ENCODE results near the gene TAC4. TPM values are rescaled to one million over a fixed set of nuclear protein-coding genes. Genes with fewer than 3 reads are reported as not detected.
A peak's percentile ranks its signal among the peaks of the same experiment; 100 is the strongest.
"Not testable (repeated sequence)": the region's sequence is repeated elsewhere in the genome, so short reads cannot be mapped to it uniquely, and the experiment has no call there.

Gene TAC4
- total RNA-seq, 1 donor from 2014 or later, result not detected

DNA sequence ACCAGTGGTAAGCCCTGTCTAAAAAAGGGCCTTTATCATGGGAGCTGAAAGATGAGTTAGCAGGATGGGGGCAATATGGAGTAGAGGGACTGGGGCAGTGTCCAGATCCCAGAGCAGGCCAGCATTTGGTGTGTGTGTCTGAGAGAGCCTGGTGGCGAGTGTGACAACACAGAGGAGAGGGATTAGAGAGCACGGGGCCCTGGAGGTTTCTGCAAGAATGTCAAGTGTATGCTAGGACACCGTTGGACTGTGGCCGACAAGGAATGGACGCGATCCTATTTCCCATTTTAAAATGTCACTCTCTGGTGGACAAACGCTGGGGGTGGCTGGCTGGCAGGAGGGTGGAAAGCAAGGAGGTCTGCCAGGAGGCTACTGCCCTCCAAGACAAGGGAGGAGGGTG, 12.4 kb downstream of the TAC4 start:
- no peaks in the 10 kb centered on the region for H3K9me3 Mint-ChIP-seq
- no peaks in the 10 kb centered on the region for H3K4me1 Mint-ChIP-seq
- TF ChIP-seq CTCF (conservative IDR thresholded peaks at IDR 0.05), result no peak
- H3K27me3 Mint-ChIP-seq (ENCODE audit: low read depth), result no peaks in the 10 kb centered on the region
- H3K27ac Mint-ChIP-seq (ENCODE audit: unreplicated experiment), result no peak overlapping the region
- no peak for DNase-seq (ENCODE audit: low read depth, low spot score)
- H3K4me3 Mint-ChIP-seq, result no peak overlapping the region
- peaks cover 21% of the 10 kb centered on the region for H3K36me3 Mint-ChIP-seq (ENCODE audit: low read depth)

DNA sequence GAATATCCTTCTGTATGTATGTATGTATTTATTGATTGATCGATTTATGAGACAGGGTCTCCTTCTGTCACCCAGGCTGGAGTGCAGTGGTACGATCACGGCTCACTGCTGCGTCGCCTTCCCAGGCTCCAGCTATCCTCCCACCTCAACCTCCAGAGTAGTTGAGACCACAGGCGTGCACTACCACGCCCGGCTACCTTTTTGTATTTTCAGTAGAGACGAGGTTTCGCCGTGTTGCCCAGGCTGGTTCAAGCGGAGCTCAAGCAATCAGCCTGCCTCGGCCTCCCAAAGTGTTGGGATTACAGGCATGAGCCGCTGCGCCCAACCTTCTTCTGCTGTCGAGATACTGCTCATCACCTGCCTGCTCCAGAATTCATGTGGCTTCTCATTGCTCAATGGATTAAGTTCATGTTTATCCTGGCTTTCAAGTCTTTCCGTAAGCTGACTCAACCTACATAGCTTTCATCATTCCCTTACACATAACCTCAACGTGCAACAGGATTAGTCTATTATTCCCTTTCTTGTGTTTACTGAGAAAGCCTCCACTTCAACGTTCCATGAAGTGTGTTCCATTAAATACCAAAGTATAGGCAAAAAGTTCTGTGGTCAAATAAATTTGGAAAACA, 13.6 kb downstream of the TAC4 start:
- no peaks in the 10 kb centered on the region for H3K27me3 Mint-ChIP-seq (ENCODE audit: low read depth)
- peak overlapping the region; percentile 62 for H3K27ac Mint-ChIP-seq (ENCODE audit: unreplicated experiment)
- H3K36me3 Mint-ChIP-seq (ENCODE audit: low read depth), result peaks cover 21% of the 10 kb centered on the region
- H3K9me3 Mint-ChIP-seq, result no peaks in the 10 kb centered on the region
- no peak for DNase-seq (ENCODE audit: low read depth, low spot score)
- no peak overlapping the region for H3K4me3 Mint-ChIP-seq
- TF ChIP-seq CTCF (conservative IDR thresholded peaks at IDR 0.05), result no peak
- H3K4me1 Mint-ChIP-seq, result no peaks in the 10 kb centered on the region

DNA sequence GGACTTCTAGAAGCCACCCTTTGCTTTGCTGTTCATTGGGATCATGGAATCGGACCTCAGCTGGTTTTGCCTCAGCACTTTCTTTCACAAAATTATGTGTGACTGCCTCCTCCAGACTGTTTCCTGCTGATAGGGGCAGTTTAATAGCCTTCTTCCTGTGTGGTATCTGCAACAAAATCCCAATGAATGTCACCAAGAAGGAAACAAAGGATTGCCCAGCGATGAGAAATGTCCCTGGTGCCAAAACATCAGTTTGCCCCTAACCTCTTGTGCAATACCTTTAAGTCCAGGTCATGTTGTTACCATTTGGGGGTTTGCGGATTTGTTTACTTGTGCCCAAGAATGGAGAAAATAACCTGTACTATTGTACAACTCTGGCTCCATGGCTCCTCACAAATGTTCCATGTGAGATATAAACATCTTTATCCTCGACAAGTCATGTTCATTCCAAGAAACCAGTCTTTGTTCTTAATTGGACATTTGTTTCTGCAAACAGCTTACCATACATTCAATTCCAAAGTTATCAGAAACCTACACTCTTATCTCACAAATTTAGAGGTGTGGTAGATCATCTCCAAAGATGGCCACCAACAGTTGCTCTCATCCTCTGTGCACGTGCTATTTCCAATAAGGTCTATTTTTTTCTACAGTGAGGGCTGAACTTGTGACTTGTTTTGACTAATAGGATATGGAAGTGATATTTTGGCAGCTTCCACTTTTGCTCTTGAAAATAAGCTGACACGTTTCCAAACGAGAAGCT, 14.8 kb downstream of the TAC4 start:
- H3K4me3 Mint-ChIP-seq, result no peak overlapping the region
- no peaks in the 10 kb centered on the region for H3K27me3 Mint-ChIP-seq (ENCODE audit: low read depth)
- peaks cover 25% of the 10 kb centered on the region for H3K36me3 Mint-ChIP-seq (ENCODE audit: low read depth)
- DNase-seq (ENCODE audit: low read depth, low spot score), result no peak
- H3K27ac Mint-ChIP-seq (ENCODE audit: unreplicated experiment), result no peak overlapping the region
- TF ChIP-seq CTCF (conservative IDR thresholded peaks at IDR 0.05), result no peak
- no peaks in the 10 kb centered on the region for H3K9me3 Mint-ChIP-seq
- no peaks in the 10 kb centered on the region for H3K4me1 Mint-ChIP-seq

DNA sequence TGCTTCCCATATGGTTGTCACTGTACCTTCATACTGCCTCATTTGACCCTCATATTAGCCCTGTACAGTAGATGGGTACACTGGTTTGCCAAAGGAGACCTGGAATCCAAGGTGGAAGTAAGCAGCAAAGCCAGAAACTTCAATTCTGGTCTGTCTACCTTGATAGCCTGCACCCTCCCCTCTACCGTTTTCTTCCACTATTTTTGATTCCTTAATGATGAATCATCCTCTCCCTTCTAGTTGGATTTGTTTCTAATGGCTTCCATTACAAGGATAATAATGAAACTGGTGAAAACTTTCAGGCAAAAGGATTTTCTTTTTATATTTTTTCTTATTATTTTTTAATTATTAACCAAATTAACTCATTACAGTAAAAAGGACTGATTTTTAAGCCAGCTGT, 17.3 kb downstream of the TAC4 start:
- no peak for TF ChIP-seq CTCF (conservative IDR thresholded peaks at IDR 0.05)
- no peaks in the 10 kb centered on the region for H3K27me3 Mint-ChIP-seq (ENCODE audit: low read depth)
- H3K4me1 Mint-ChIP-seq, result no peaks in the 10 kb centered on the region
- no peak overlapping the region for H3K4me3 Mint-ChIP-seq
- peaks cover 34% of the 10 kb centered on the region for H3K36me3 Mint-ChIP-seq (ENCODE audit: low read depth)
- no peak overlapping the region for H3K27ac Mint-ChIP-seq (ENCODE audit: unreplicated experiment)
- no peak for DNase-seq (ENCODE audit: low read depth, low spot score)
- no peaks in the 10 kb centered on the region for H3K9me3 Mint-ChIP-seq

DNA sequence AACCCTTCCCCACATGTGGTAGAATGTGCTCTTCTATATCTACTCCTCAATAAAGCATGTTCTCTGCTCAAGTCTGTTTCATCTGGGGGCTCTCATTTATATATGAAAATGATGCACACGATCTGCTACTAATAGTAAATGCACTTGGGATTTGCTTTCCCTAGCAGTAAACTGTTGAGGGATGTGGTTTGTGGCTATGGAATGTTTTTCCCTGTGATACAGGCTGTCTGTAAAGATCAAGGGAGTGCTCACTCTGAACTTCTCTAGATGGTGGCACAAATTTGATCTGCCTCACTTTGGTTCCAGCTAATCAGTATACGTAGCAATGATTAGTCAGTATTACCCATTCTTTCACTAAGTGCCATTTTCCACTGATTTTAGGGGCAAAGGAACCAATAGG, 18.8 kb downstream of the TAC4 start:
- H3K4me1 Mint-ChIP-seq, result no peaks in the 10 kb centered on the region
- no peak overlapping the region for H3K27ac Mint-ChIP-seq (ENCODE audit: unreplicated experiment)
- no peak overlapping the region for H3K4me3 Mint-ChIP-seq
- no peak for DNase-seq (ENCODE audit: low read depth, low spot score)
- H3K36me3 Mint-ChIP-seq (ENCODE audit: low read depth), result peaks cover 32% of the 10 kb centered on the region
- no peaks in the 10 kb centered on the region for H3K27me3 Mint-ChIP-seq (ENCODE audit: low read depth)
- no peaks in the 10 kb centered on the region for H3K9me3 Mint-ChIP-seq
- TF ChIP-seq CTCF (conservative IDR thresholded peaks at IDR 0.05), result no peak

DNA sequence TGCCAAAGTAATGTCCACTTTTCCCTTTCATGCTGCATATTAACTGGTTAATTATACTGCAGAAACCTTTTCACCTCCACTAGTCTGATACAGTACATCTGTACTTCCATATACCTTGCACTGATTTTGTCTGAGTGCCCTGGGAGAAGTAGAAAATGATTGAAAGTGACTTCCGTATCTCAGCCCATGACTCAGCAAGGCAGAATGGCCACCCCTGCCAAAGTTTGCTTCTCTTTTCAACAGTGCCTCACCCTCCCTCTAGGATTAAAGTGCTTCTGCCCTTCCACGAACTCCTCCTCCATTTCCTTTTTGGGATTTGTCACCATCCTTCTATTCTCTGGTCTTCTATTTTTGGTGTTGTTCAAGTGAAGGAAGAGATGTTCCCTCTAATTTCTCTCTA, 19.5 kb downstream of the TAC4 start:
- DNase-seq (ENCODE audit: low read depth, low spot score); H3K4me3 Mint-ChIP-seq; H3K9me3 Mint-ChIP-seq; H3K27me3 Mint-ChIP-seq (ENCODE audit: low read depth); H3K4me1 Mint-ChIP-seq; H3K27ac Mint-ChIP-seq (ENCODE audit: unreplicated experiment): not testable (repeated sequence)
- peaks cover 29% of the 10 kb centered on the region for H3K36me3 Mint-ChIP-seq (ENCODE audit: low read depth)

All from neural crest cell (in vitro differentiated cells).